ENCODE results near the gene LPP.

LPP gene

GRCh38 chr3:188244395-188244861 lies 90.5 kb downstream of the LPP start:
- H3K9me2 ChIP-seq (replicated peaks; ENCODE audit: control insufficient read depth, low read length) = no peaks in the 10 kb centered on the region
- H3K4me1 ChIP-seq (ENCODE audit: control insufficient read depth, low read length) = peaks cover 98% of the 10 kb centered on the region
- TF ChIP-seq EZH2phosphoT487 (IDR thresholded peaks at IDR 0.05; ENCODE audit: borderline replicate concordance, low read length) = no peak
- TF ChIP-seq CTCF (IDR thresholded peaks at IDR 0.05; ENCODE audit: low read depth, low read length, poor library complexity, severe bottlenecking) = no peak
- H3K4me2 ChIP-seq (ENCODE audit: low read length) = peak overlapping the region; percentile 92
- no peaks in the 10 kb centered on the region for H3K27me3 ChIP-seq (ENCODE audit: control insufficient read depth, low read length)
- H3K9me3 ChIP-seq (ENCODE audit: control insufficient read depth, insufficient read depth, low read length) = no peaks in the 10 kb centered on the region
- peaks cover 71% of the 10 kb centered on the region for H3K79me2 ChIP-seq (ENCODE audit: control insufficient read depth, low read length)
- H3K36me3 ChIP-seq (ENCODE audit: control insufficient read depth, low read length) = peaks cover 46% of the 10 kb centered on the region
- no peaks in the 10 kb centered on the region for H4K20me1 ChIP-seq (ENCODE audit: control insufficient read depth, insufficient read depth, low read depth, low read length)
- H3K27ac ChIP-seq (ENCODE audit: low read depth, low read length) = peak overlapping the region; percentile 98
- peak overlapping the region; percentile 66 for H3K4me3 ChIP-seq (ENCODE audit: low read length)
- peaks cover 60% of the 10 kb centered on the region for H3F3A ChIP-seq (ENCODE audit: control insufficient read depth, insufficient read depth)

- H3K4me1 ChIP-seq (ENCODE audit: control insufficient read depth, low read length) = peaks cover 83% of the 10 kb centered on the region
- peak overlapping the region; percentile 92 for H3K4me2 ChIP-seq (ENCODE audit: low read length)
- H3K9me3 ChIP-seq (ENCODE audit: control insufficient read depth, insufficient read depth, low read length) = no peaks in the 10 kb centered on the region
These were observed 92.9 kb downstream of the LPP start for GRCh38 chr3:188246905-188247304.

GRCh38 chr3:188248036-188248561 lies 94.1 kb downstream of the LPP start:
- H3K36me3 ChIP-seq (ENCODE audit: control insufficient read depth, low read length) = peaks cover 30% of the 10 kb centered on the region
- peak overlapping the region; percentile 98 for H3K27ac ChIP-seq (ENCODE audit: low read depth, low read length)
- H3K27me3 ChIP-seq (ENCODE audit: control insufficient read depth, low read length) = no peaks in the 10 kb centered on the region
- H3K4me1 ChIP-seq (ENCODE audit: control insufficient read depth, low read length) = peaks cover 72% of the 10 kb centered on the region
- peaks cover 71% of the 10 kb centered on the region for H3K79me2 ChIP-seq (ENCODE audit: control insufficient read depth, low read length)
- peaks cover 34% of the 10 kb centered on the region for H3F3A ChIP-seq (ENCODE audit: control insufficient read depth, insufficient read depth)
- no peaks in the 10 kb centered on the region for H3K9me2 ChIP-seq (replicated peaks; ENCODE audit: control insufficient read depth, low read length)
- no peaks in the 10 kb centered on the region for H4K20me1 ChIP-seq (ENCODE audit: control insufficient read depth, insufficient read depth, low read depth, low read length)
- no peak for TF ChIP-seq CTCF (IDR thresholded peaks at IDR 0.05; ENCODE audit: low read depth, low read length, poor library complexity, severe bottlenecking)
- no peak for TF ChIP-seq EZH2phosphoT487 (IDR thresholded peaks at IDR 0.05; ENCODE audit: borderline replicate concordance, low read length)
- peak overlapping the region; percentile 92 for H3K4me2 ChIP-seq (ENCODE audit: low read length)
- 0 out of 2 replicates have a peak, but pooled peaks cover 2% of the 10 kb centered on the region for H3K9me3 ChIP-seq (ENCODE audit: control insufficient read depth, insufficient read depth, low read length)
- H3K4me3 ChIP-seq (ENCODE audit: low read length) = peak overlapping the region; percentile 66

More at GRCh38 chr3:188246905-188247304, 92.9 kb downstream of the LPP start:
- no peaks in the 10 kb centered on the region for H4K20me1 ChIP-seq (ENCODE audit: control insufficient read depth, insufficient read depth, low read depth, low read length)
- peaks cover 66% of the 10 kb centered on the region for H3K79me2 ChIP-seq (ENCODE audit: control insufficient read depth, low read length)
- peak overlapping the region; percentile 66 for H3K4me3 ChIP-seq (ENCODE audit: low read length)
- peaks cover 43% of the 10 kb centered on the region for H3F3A ChIP-seq (ENCODE audit: control insufficient read depth, insufficient read depth)
- TF ChIP-seq EZH2phosphoT487 (IDR thresholded peaks at IDR 0.05; ENCODE audit: borderline replicate concordance, low read length) = no peak
- TF ChIP-seq CTCF (IDR thresholded peaks at IDR 0.05; ENCODE audit: low read depth, low read length, poor library complexity, severe bottlenecking) = no peak
- H3K9me2 ChIP-seq (replicated peaks; ENCODE audit: control insufficient read depth, low read length) = no peaks in the 10 kb centered on the region
- peak overlapping the region; percentile 98 for H3K27ac ChIP-seq (ENCODE audit: low read depth, low read length)
- peaks cover 34% of the 10 kb centered on the region for H3K36me3 ChIP-seq (ENCODE audit: control insufficient read depth, low read length)
- H3K27me3 ChIP-seq (ENCODE audit: control insufficient read depth, low read length) = no peaks in the 10 kb centered on the region
